NT2/D1 (cell line): Measurements from ENCODE around the gene PMAIP1.

ENCODE experiments used
- SUZ12 ChIP-seq: IDR thresholded peaks from 2 replicates; pipeline ENCODE4 v1.6.1; 2011; ENCODE audit not compliant: insufficient read length, insufficient read depth; ENCODE audit errors: extremely low read depth
- YY1 ChIP-seq: IDR thresholded peaks from 2 replicates; pipeline ENCODE4 v1.6.1; 2011; ENCODE audit not compliant: insufficient read length, insufficient read depth
- ZNF274 ChIP-seq: IDR thresholded peaks from 2 replicates; pipeline ENCODE4 v1.6.1; 2011; ENCODE audit warnings: mild to moderate bottlenecking, low read depth, low read length

DNA sequence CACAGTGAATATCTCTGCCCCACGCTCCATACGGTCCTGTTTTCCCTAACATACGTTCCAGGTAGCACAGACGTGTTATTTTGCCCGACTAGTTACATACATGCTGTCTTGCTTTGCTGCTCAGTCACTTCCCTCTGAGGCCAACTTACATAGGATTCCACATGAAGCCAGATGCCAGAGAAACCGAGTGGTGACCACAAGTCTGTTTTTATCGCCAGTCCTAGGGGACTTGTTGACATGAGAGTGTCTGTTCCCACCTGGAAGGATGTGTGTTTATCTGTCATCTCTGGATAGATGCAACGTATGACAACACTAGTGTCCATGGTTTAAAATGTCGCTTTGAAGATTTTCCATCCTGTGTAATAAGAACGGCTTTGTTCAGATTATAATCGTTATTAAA is 32.6 kb downstream of the PMAIP1 start:
- TF ChIP-seq ZNF274 (no peak), SUZ12 (no peak), YY1 (no peak)
